KOPT-K1 (cell line): ENCODE measurements around the gene DNER.
"Not testable (repeated sequence)": the region's sequence is repeated elsewhere in the genome, so short reads cannot be mapped to it uniquely, and the experiment has no call there.

Experiments
- H3K27ac ChIP-seq: fragments of 200-600 bp; sonication (generic); 2 replicates; pipeline ENCODE4 v1.5.1; 2016; ENCODE audit warnings: antibody characterized with exemption, mild to moderate bottlenecking, low read depth, low read length; ENCODE audit not compliant: poor library complexity, severe bottlenecking
- H3K36me3 ChIP-seq: fragments of 200-600 bp; sonication (generic); 2 replicates; pipeline ENCODE4 v1.5.1; 2017; ENCODE audit warnings: antibody characterized with exemption, mild to moderate bottlenecking, low read length, moderate library complexity; ENCODE audit not compliant: insufficient read depth
- H3K9me3 ChIP-seq: fragments of 200-600 bp; sonication (generic); 2 replicates; pipeline ENCODE4 v1.5.1; 2017; ENCODE audit warnings: antibody characterized with exemption, low read length, mild to moderate bottlenecking; ENCODE audit not compliant: insufficient read depth, poor library complexity, severe bottlenecking

The DNER gene

DNA sequence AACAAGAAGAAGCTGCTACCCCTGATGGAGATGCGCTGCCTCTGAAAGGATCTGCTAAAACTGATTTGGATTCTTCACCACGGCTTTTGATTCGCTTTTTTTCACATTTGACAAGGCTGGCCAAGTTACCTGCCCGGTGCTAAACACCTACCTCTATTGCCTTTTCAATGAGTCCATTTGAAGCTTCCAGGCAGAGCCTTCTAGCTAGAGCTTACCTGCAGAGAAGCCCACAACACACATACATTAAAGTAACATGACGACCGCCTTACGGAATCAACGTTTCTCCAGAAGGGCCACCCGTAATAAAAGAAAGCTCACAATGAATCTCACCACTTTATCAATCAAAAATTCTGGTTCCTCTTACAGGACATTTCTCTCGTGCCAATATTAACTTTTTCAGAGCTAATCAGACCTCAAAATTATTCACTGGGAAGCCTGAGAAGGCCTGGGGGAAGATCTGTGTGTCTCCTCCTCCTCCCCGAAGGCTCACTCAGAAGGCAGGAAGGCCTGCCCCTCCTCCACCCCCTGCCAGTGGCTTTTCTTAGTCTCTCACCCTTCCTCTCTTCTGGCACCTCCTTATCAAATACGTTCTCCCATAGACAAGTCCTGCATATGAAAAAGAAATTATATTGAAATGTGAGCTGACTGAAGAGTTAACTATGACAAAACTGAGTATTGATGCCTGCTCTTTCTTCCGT, 171.0 kb downstream of the DNER start:
- Histone ChIP-seq H3K36me3 (no peaks in the 10 kb centered on the region), H3K27ac (no peak overlapping the region), H3K9me3 (no peaks in the 10 kb centered on the region)

- Histone ChIP-seq H3K9me3 (no peaks in the 10 kb centered on the region), H3K27ac (no peak overlapping the region), H3K36me3 (no peaks in the 10 kb centered on the region)
These were observed 174.7 kb downstream of the DNER start for GRCh38 chr2:229539628-229540027.

- H3K9me3 ChIP-seq, result no peaks in the 10 kb centered on the region
- H3K36me3 ChIP-seq, result no peaks in the 10 kb centered on the region
- no peak overlapping the region for H3K27ac ChIP-seq
These were observed 182.8 kb downstream of the DNER start for GRCh38 chr2:229531594-229531993.

- no peak overlapping the region for H3K27ac ChIP-seq
- H3K36me3 ChIP-seq, result no peaks in the 10 kb centered on the region
- no peaks in the 10 kb centered on the region for H3K9me3 ChIP-seq
These were observed 183.9 kb downstream of the DNER start for GRCh38 chr2:229530434-229530833.

DNA sequence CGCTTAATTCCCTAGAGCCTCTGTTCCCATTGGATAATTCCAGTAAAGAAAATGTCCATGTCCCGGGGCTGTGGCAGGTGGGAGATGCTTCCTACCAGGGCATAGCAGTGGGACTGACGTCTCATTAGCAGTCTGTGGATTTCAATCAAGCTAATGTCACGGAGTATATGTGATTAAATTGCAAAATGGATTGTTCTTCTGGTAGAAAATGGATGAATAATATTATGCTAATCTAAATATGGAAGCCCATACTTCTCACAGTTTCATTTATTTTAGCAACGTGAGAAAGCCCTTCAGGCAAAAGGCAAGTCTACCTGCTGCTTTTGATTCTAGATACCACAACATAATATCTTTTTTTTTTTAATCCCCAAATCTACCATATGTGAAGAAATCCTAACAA, 185.5 kb downstream of the DNER start:
- Histone ChIP-seq H3K36me3 (no peaks in the 10 kb centered on the region), H3K27ac (no peak overlapping the region), H3K9me3 (no peaks in the 10 kb centered on the region)

- H3K36me3 ChIP-seq, result no peaks in the 10 kb centered on the region
- no peak overlapping the region for H3K27ac ChIP-seq
These were observed 187.4 kb downstream of the DNER start for GRCh38 chr2:229526951-229527350.

DNA sequence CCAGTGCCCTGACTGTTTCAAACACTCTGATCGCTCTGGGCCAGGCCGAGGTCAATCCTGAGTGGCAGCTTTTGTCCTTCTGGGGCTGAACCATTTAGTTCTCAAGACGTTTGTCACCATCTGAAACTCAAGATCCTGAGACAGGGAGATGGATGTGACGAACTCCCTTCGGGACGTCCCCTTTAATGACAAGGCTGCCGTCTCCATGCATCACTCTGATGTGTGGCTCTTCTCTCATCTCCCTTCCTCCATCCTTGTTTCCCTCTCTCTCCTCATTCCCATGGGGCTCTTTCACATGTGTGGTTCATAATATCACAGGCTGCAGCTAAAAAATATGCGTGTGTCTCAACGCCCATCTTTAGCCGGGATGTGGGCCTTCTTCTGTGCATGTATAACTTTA, 189.6 kb downstream of the DNER start:
- no peaks in the 10 kb centered on the region for H3K36me3 ChIP-seq
- no peaks in the 10 kb centered on the region for H3K9me3 ChIP-seq
- no peak overlapping the region for H3K27ac ChIP-seq

More at GRCh38 chr2:229526951-229527350, 187.4 kb downstream of the DNER start:
- H3K9me3 ChIP-seq, result no peaks in the 10 kb centered on the region

DNA sequence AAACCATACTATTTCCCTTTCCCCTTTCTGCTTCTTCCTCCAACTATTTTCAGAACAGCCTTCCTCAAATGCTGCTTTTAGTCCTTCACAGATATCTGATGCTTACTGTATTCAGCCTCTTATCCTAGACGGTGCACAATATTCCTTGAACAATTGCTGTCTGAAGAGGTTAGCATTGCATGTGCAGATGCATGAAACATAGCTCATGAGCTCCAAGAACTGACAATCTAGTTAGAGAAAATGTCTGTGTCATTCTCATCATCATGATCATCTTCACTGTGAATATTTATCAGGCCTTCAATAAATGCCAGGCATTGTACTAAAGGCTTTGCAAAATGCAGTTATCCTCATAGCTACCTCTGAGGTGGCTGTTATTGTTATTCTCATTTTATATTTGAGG, 190.7 kb downstream of the DNER start:
- Histone ChIP-seq H3K27ac (no peak overlapping the region), H3K36me3 (no peaks in the 10 kb centered on the region)

GRCh38 chr2:229521576-229521975, 192.8 kb downstream of the DNER start:
- H3K36me3 ChIP-seq, result no peaks in the 10 kb centered on the region
- H3K27ac ChIP-seq, result no peak overlapping the region
- H3K9me3 ChIP-seq, result no peaks in the 10 kb centered on the region

More for the DNA sequence above, 190.7 kb downstream of the DNER start:
- H3K9me3 ChIP-seq, result no peaks in the 10 kb centered on the region

- Histone ChIP-seq H3K9me3 (no peaks in the 10 kb centered on the region), H3K36me3 (no peaks in the 10 kb centered on the region), H3K27ac (no peak overlapping the region)
These were observed 193.7 kb downstream of the DNER start for GRCh38 chr2:229520691-229521096.

GRCh38 chr2:229519655-229520430, 194.5 kb downstream of the DNER start:
- no peaks in the 10 kb centered on the region for H3K9me3 ChIP-seq
- no peak overlapping the region for H3K27ac ChIP-seq
- no peaks in the 10 kb centered on the region for H3K36me3 ChIP-seq

DNA sequence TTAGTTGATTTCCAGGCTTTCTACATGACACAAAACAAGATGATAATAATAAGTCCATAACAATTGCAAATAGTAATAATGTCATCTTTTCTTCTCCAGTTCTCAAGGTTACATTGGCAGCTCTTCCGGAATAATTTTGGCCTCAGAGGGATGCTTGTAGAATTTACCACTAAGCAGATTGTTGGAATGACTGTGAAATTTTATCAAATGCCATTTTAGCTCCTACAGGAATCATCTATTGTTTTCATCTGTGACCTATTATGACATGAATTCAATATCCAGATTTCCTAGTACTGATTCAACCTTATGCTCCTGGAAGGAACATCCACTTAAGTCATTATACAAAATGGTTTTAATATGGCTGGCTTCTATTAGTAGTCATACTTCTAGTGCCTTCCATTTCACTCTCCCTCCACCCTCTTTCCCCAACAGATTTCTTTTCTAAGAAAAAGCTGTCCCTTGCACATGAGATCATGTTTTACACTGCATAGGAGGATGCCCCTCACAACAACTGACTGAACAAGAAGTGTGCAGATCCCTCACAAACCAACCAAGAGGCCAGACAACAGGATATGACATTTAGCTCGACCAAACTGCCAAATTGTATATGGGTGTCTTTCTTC, 200.0 kb downstream of the DNER start:
- Histone ChIP-seq H3K36me3 (no peaks in the 10 kb centered on the region), H3K9me3 (no peaks in the 10 kb centered on the region), H3K27ac (no peak overlapping the region)

DNA sequence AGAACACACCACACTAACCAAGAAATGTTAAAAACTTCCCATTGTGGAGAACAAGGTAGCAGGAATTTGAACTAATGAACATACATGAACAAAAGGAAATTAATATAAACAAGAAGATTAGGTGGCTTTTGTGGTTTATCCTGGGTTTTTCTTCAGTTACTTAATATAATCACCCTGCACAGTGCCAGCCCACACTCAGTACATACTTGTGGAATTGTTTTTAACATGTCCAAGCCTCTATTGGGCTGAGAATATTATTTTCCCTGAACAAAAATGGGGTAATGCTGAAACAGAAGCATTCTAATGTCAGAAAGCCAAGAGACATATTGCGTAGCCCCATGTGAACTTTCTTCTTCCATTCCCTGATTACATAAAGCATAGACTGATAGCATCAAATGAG, 202.8 kb downstream of the DNER start:
- Histone ChIP-seq H3K36me3 (no peaks in the 10 kb centered on the region), H3K9me3 (no peaks in the 10 kb centered on the region), H3K27ac (no peak overlapping the region)

- H3K9me3 ChIP-seq, H3K36me3 ChIP-seq, H3K27ac ChIP-seq: not testable (repeated sequence)
These were observed 207.7 kb downstream of the DNER start for GRCh38 chr2:229506699-229507098.

GRCh38 chr2:229501051-229501794, 213.1 kb downstream of the DNER start:
- no peaks in the 10 kb centered on the region for H3K9me3 ChIP-seq
- no peaks in the 10 kb centered on the region for H3K36me3 ChIP-seq
- no peak overlapping the region for H3K27ac ChIP-seq
